GM12892 (cell line): ENCODE results near the gene WWC2.

Experiments used
- POLR2A ChIP-seq: IDR thresholded peaks from 2 replicates; pipeline ENCODE4 v1.6.1; 2011; ENCODE audit warnings: low read depth, low read length, control low read depth
- POLR2AphosphoS5 ChIP-seq: IDR thresholded peaks from 2 replicates; pipeline ENCODE4 v1.6.1; 2011; ENCODE audit warnings: low read depth, low read length, control low read depth
- TAF1 ChIP-seq: IDR thresholded peaks from 2 replicates; pipeline ENCODE4 v1.6.1; 2011; ENCODE audit warnings: low read depth, mild to moderate bottlenecking, control low read depth, low read length, borderline replicate concordance

GRCh38 chr4:183139058-183139750 is 40.1 kb downstream of the WWC2 start:
- TF ChIP-seq POLR2AphosphoS5 (no peak), TAF1 (no peak), POLR2A (no peak)
